Measurements from ENCODE around the gene OR56A5. TPM values are rescaled to one million over a fixed set of nuclear protein-coding genes. Genes with fewer than 3 reads are reported as not detected.

Gene OR56A5
- total RNA-seq, 2 donors from 2014 or later: not detected

DNA sequence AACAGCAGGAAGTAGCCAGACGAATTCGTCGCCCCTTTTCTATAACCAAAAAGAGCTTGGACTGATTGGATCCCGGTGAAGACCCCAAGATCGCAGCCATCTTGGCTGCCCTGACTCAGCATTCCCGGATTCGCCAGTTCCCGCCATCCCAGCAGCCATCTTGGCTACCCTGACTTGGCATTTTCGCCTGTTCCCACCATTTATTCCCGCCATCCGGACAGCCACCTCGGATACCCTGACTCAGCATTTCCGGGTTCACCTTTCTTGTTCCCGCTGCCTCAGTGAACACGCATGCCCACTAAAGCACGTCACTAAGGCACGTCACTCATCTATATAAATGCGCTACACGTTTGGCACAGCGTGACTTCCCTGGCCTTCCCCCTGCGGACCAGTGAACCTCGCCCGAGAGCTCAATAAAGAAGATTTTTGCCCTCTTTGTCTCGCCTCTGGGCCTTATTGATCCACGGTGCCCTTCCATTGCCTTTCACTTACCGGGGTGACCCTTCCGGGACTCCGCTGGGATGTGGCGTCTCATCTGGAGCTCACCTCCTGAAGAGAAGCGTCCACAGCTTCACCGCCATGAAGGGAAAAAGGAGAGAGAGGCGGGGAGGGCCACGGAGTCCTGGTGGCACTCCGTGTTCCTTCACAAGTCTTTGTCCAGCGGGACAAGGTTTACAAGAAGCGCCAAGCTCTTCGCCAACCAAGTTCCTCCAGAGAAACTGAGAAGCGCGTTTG lies 30.3 kb downstream of the OR56A5 start:
- DNase-seq (ENCODE audit: low spot score): no peak
- intact Hi-C loops (cut with DNase I): no loop called here

DNA sequence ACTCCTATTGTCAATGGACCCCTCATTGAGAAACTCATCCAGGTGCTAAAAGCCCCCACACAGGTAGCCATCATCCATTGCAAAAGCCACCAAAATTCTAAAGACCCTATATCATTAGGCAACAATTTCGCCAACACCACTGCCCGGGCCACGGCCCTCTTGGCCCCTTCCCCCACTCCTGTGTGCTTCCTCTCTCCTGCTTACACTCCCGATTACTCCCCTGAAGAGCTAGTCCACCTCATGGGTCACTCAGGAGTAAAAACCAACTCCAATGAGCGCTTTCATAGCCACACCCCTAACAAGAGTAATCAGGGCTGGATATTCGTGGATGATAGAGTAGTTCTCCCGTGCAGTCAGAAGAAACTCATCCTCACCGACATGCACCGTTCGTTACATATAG lies 35.2 kb downstream of the OR56A5 start:
- no peak for DNase-seq (ENCODE audit: low spot score)
- intact Hi-C loops (cut with DNase I): no loop called here

GRCh38 chr11:5932671-5933070 lies 35.6 kb downstream of the OR56A5 start:
- intact Hi-C loops (cut with DNase I): no loop called here
- DNase-seq (ENCODE audit: low spot score): no peak

GRCh38 chr11:5931061-5931460 lies 37.2 kb downstream of the OR56A5 start:
- intact Hi-C loops (cut with DNase I): no loop called here

DNA sequence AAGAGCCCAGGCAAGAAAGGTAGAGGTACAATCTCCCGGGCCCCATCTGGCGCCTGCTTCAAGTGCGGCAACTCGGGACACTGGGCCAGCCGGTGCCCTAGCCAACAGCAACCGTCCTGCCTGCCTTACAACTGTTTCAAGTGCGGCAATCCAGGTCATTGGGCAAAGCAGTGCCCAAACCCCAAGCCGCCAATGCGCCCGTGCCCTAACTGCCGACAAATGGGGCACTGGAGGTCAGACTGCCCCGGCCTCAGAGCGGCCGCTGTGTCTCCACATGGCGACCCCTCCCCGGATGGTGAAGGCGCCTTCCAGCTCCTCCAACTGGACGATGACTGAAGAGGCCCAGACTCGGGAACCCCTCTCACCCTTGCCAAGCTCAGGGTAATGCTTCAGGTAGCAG lies 37.7 kb downstream of the OR56A5 start:
- intact Hi-C loops (cut with DNase I): no loop called here
- no peak for DNase-seq (ENCODE audit: low spot score)

More at GRCh38 chr11:5931061-5931460, 37.2 kb downstream of the OR56A5 start:
- no peak for DNase-seq (ENCODE audit: low spot score)

- intact Hi-C loops (cut with DNase I): no loop called here
- DNase-seq (ENCODE audit: low spot score): no peak
Observed at GRCh38 chr11:5929571-5930368, 38.5 kb downstream of the OR56A5 start.

- no peak for DNase-seq (ENCODE audit: low spot score)
- intact Hi-C loops (cut with DNase I): no loop called here
Observed at GRCh38 chr11:5928811-5929210, 39.5 kb downstream of the OR56A5 start.

DNA sequence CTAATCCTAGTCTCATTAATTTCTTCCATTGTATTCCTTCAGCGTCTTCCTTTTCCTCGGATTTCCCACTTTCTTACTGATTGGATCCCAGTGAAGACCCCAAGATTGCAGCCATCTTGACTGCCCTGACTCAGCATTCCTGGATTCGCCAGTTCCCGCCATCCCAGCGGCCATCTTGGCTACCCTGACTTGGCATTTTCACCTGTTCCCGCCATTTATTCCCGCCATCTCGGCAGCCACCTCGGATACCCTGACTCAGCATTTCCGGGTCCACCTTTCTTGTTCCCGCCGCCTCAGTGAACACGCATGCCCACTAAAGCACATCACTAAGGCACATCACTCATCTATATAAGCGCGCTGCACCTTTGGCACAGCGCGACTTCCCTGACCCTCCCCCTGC lies 40.0 kb downstream of the OR56A5 start:
- intact Hi-C loops (cut with DNase I): no loop called here
- no peak for DNase-seq (ENCODE audit: low spot score)

GRCh38 chr11:5923794-5924193 lies 44.5 kb downstream of the OR56A5 start:
- intact Hi-C loops (cut with DNase I): no loop called here
- DNase-seq (ENCODE audit: low spot score): no peak

DNA sequence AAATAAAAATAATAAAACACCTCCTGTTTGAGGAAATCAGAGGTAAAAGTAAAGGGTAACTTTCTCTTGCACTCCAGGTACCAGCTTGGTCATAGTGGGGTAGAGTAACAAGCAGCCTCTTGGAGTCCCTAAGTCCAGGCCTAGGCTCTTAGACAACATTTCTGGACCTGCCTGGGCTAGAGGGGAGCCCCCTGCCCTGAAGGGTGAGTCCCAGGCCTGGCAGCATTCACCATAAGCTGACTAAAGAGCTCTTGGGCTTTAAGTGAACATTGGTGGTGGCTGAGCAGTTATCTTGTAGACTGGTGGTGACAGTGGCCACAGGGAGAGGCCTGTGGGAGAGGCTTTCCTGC lies 44.9 kb downstream of the OR56A5 start:
- intact Hi-C loops (cut with DNase I): no loop called here
- DNase-seq (ENCODE audit: low spot score): no peak

- no peak for DNase-seq (ENCODE audit: low spot score)
- intact Hi-C loops (cut with DNase I): no loop called here
Observed at GRCh38 chr11:5922749-5923426, 45.4 kb downstream of the OR56A5 start.

Other genes starting within 250 kb of the OR56A5 start
- gene OR56B1, start 232.0 kb downstream of the OR56A5 start, total RNA-seq: under 1 TPM in 1 of 2 donors, not detected in 1; 0.19 TPM
- gene OR52N4, start 214.3 kb downstream of the OR56A5 start, total RNA-seq: under 1 TPM in 1 of 2 donors, not detected in 1; 0.24 TPM
- not detected for gene OR52N5, start 185.1 kb downstream of the OR56A5 start, total RNA-seq
- gene OR52N1, start 177.2 kb downstream of the OR56A5 start, total RNA-seq: not detected
- gene OR52N2, start 159.6 kb downstream of the OR56A5 start, total RNA-seq: not detected
- gene OR52E6, start 126.6 kb downstream of the OR56A5 start, total RNA-seq: not detected
- gene OR52E8, start 110.8 kb downstream of the OR56A5 start, total RNA-seq: not detected
- gene OR52E4, start 87.9 kb downstream of the OR56A5 start, total RNA-seq: not detected
- not detected for gene OR52E5, start 75.3 kb downstream of the OR56A5 start, total RNA-seq
- gene OR56A3, start 26.2 kb downstream of the OR56A5 start, total RNA-seq: not detected
- gene OR52L1, start 18.5 kb upstream of the OR56A5 start, total RNA-seq: not detected
- not detected for gene OR56A4, start 38.5 kb upstream of the OR56A5 start, total RNA-seq
- under 1 TPM in 1 of 2 donors, not detected in 1; 0.05 TPM for gene OR56A1, start 62.3 kb upstream of the OR56A5 start, total RNA-seq
- not detected for gene OR56B4, start 139.2 kb upstream of the OR56A5 start, total RNA-seq
- gene OR52B2, start 201.8 kb upstream of the OR56A5 start, total RNA-seq: not detected
- gene OR52W1, start 230.7 kb upstream of the OR56A5 start, total RNA-seq: not detected
- not detected for gene C11orf42, start 237.1 kb upstream of the OR56A5 start, total RNA-seq

Data from posterior vena cava (tissue), 2 donors.